Astrocyte (in vitro differentiated cells and primary cell): ENCODE data around the gene EPHB2. TPM values are rescaled to one million over a fixed set of nuclear protein-coding genes. Genes with fewer than 3 reads are reported as not detected.
A peak's percentile ranks its signal among the peaks of the same experiment; 100 is the strongest.

ENCODE experiments used
- DNase-seq: peaks from one replicate; pipeline ENCODE4 v3.0.0-alpha.2; 2010; ENCODE audit warnings: low read depth
- FAIRE-seq: peaks from 2 replicates; lab custom pipeline; 2011; peaks lifted over from hg19 to GRCh38; lab: Jason Lieb, UNC
- H2AFZ ChIP-seq: 2 replicates; pipeline ENCODE4 v1.6.0; 2012; ENCODE audit warnings: low read depth, low read length, inconsistent platforms
- H3K27ac ChIP-seq: 2 replicates; pipeline ENCODE4 v1.5.1; 2011; ENCODE audit warnings: low read depth, low read length, inconsistent platforms
- H3K27me3 ChIP-seq: 2 replicates; pipeline ENCODE4 v1.6.0; 2011; ENCODE audit warnings: low read length, inconsistent platforms; ENCODE audit not compliant: insufficient read depth
- H3K36me3 ChIP-seq: 2 replicates; pipeline ENCODE4 v1.5.1; 2011; ENCODE audit warnings: low read length, inconsistent platforms; ENCODE audit not compliant: insufficient read depth
- H3K4me1 ChIP-seq: 2 replicates; pipeline ENCODE4 v1.5.1; 2011; ENCODE audit warnings: low read length, inconsistent platforms; ENCODE audit not compliant: insufficient read depth
- H3K4me2 ChIP-seq: 2 replicates; pipeline ENCODE4 v1.6.0; 2012; ENCODE audit warnings: low read length, inconsistent platforms
- H3K4me3 ChIP-seq: 2 replicates; pipeline ENCODE4 v1.5.1; 2011; ENCODE audit warnings: low read depth, mild to moderate bottlenecking, low read length, inconsistent platforms; ENCODE audit not compliant: insufficient read depth
- H3K79me2 ChIP-seq: 2 replicates; pipeline ENCODE4 v1.6.0; 2012; ENCODE audit warnings: mild to moderate bottlenecking, low read length, inconsistent platforms; ENCODE audit not compliant: insufficient read depth
- H3K9ac ChIP-seq: 2 replicates; pipeline ENCODE4 v1.6.0; 2012; ENCODE audit warnings: mild to moderate bottlenecking, low read length, inconsistent platforms
- H3K9me3 ChIP-seq: 2 replicates; pipeline ENCODE4 v1.5.1; 2012; ENCODE audit warnings: low read depth, mild to moderate bottlenecking, low read length, inconsistent platforms; ENCODE audit not compliant: insufficient read depth
- H4K20me1 ChIP-seq: 2 replicates; pipeline ENCODE4 v1.6.0; 2012; ENCODE audit warnings: low read length, inconsistent platforms; ENCODE audit not compliant: insufficient read depth
- H3K27ac Mint-ChIP-seq: one replicate; pipeline ENCODE4 v1.8.0; 2021; ENCODE audit warnings: mild to moderate bottlenecking, mixed read lengths; ENCODE audit not compliant: unreplicated experiment
- H3K27me3 Mint-ChIP-seq: one replicate; pipeline ENCODE4 v1.8.0; 2021; ENCODE audit warnings: low read depth, mixed read lengths; ENCODE audit not compliant: unreplicated experiment
- H3K36me3 Mint-ChIP-seq: one replicate; pipeline ENCODE4 v1.8.0; 2021; ENCODE audit warnings: low read depth, mixed read lengths; ENCODE audit not compliant: unreplicated experiment
- H3K4me1 Mint-ChIP-seq: one replicate; pipeline ENCODE4 v1.8.0; 2021; ENCODE audit warnings: low read depth, mixed read lengths; ENCODE audit not compliant: unreplicated experiment
- H3K4me3 Mint-ChIP-seq: one replicate; pipeline ENCODE4 v1.8.0; 2021; ENCODE audit warnings: mild to moderate bottlenecking, moderate library complexity, mixed read lengths; ENCODE audit not compliant: unreplicated experiment
- H3K9me3 Mint-ChIP-seq: one replicate; pipeline ENCODE4 v1.8.0; 2021; ENCODE audit warnings: mild to moderate bottlenecking, mixed read lengths; ENCODE audit not compliant: unreplicated experiment
- EZH2 ChIP-seq: IDR thresholded peaks from 2 replicates; pipeline ENCODE4 v1.6.1; 2012; ENCODE audit warnings: mild to moderate bottlenecking, low read length, inconsistent platforms; ENCODE audit not compliant: insufficient read depth
- total RNA-seq: library from RNA; stranded (reverse); gene quantifications from 2 replicates; pipeline ENCODE4 v1.2.1, GENCODE V29; 2021
- TF ChIP-seq, protein P1 (sequence below): IDR thresholded peaks from 2 replicates; pipeline ENCODE4 v1.5.1; 2011; ENCODE audit warnings: low read depth, mild to moderate bottlenecking, inconsistent platforms, low read length, moderate library complexity; ENCODE audit not compliant: insufficient read depth

The EPHB2 gene
- total RNA-seq, 1 donor from 2014 or later = 8.4 TPM

- no peak overlapping the region for H3K4me3 ChIP-seq
- no peak overlapping the region for H3K27ac ChIP-seq
- no peaks in the 10 kb centered on the region for H3K36me3 ChIP-seq
- H3K27me3 ChIP-seq = peaks cover 7% of the 10 kb centered on the region
- TF ChIP-seq EZH2 = no peak
- TF ChIP-seq, protein P1, sequence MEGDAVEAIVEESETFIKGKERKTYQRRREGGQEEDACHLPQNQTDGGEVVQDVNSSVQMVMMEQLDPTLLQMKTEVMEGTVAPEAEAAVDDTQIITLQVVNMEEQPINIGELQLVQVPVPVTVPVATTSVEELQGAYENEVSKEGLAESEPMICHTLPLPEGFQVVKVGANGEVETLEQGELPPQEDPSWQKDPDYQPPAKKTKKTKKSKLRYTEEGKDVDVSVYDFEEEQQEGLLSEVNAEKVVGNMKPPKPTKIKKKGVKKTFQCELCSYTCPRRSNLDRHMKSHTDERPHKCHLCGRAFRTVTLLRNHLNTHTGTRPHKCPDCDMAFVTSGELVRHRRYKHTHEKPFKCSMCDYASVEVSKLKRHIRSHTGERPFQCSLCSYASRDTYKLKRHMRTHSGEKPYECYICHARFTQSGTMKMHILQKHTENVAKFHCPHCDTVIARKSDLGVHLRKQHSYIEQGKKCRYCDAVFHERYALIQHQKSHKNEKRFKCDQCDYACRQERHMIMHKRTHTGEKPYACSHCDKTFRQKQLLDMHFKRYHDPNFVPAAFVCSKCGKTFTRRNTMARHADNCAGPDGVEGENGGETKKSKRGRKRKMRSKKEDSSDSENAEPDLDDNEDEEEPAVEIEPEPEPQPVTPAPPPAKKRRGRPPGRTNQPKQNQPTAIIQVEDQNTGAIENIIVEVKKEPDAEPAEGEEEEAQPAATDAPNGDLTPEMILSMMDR = no peak
- Mint-ChIP-seq H3K27ac (no peak overlapping the region), H3K4me3 (no peak overlapping the region), H3K9me3 (no peaks in the 10 kb centered on the region), H3K4me1 (no peaks in the 10 kb centered on the region), H3K36me3 (no peaks in the 10 kb centered on the region), H3K27me3 (peaks cover 31% of the 10 kb centered on the region)
- FAIRE-seq (no peak), DNase-seq (peak; percentile 26)
- peaks cover 16% of the 10 kb centered on the region for H3K4me1 ChIP-seq
- peak overlapping the region; percentile 34 for H3K4me2 ChIP-seq
- no peaks in the 10 kb centered on the region for H4K20me1 ChIP-seq
- no peaks in the 10 kb centered on the region for H3K9me3 ChIP-seq
- H2AFZ ChIP-seq = peak overlapping the region; percentile 56
- peak overlapping the region; percentile 23 for H3K9ac ChIP-seq
- H3K79me2 ChIP-seq = no peaks in the 10 kb centered on the region
Measured at GRCh38 chr1:22676916-22677583, 33.6 kb upstream of the EPHB2 start.

GRCh38 chr1:22677931-22678896 is 32.4 kb upstream of the EPHB2 start:
- Histone ChIP-seq H3K4me3 (no peak overlapping the region), H3K4me1 (peaks cover 16% of the 10 kb centered on the region), H3K36me3 (no peaks in the 10 kb centered on the region), H4K20me1 (no peaks in the 10 kb centered on the region), H3K79me2 (no peaks in the 10 kb centered on the region), H3K9me3 (no peaks in the 10 kb centered on the region), H3K27ac (no peak overlapping the region), H3K4me2 (peak overlapping the region; percentile 34), H3K27me3 (peaks cover under 1% of the 10 kb centered on the region), H2AFZ (peak overlapping the region; percentile 22), H3K9ac (no peak overlapping the region)
- Mint-ChIP-seq H3K27me3 (peaks cover 25% of the 10 kb centered on the region), H3K4me3 (no peak overlapping the region), H3K4me1 (no peaks in the 10 kb centered on the region), H3K9me3 (no peaks in the 10 kb centered on the region), H3K27ac (no peak overlapping the region), H3K36me3 (no peaks in the 10 kb centered on the region)
- no peak for TF ChIP-seq EZH2
- TF ChIP-seq, protein P1 = no peak
- DNase-seq (no peak), FAIRE-seq (peak; percentile 56)
